ENCODE results near the gene RUNX2. TPM values are rescaled to one million over a fixed set of nuclear protein-coding genes. Genes with fewer than 3 reads are reported as not detected.

Gene RUNX2
- total and polyA plus RNA-seq, 2 experiments from 2014 or later = 0.66 to 1.7 TPM

- no peak overlapping the region for H2AFZ ChIP-seq
- H3K9me3 Mint-ChIP-seq = peaks cover 14% of the 10 kb centered on the region; the same call in 2 of the 3 replicates
Observed at GRCh38 chr6:45644720-45645119, 316.6 kb downstream of the RUNX2 start.

More at GRCh38 chr6:45644720-45645119, 316.6 kb downstream of the RUNX2 start:
- Histone ChIP-seq H3K36me3 (ENCODE audit: insufficient read depth) (no peaks in the 10 kb centered on the region), H3K27ac (ENCODE audit: low read depth) (no peak overlapping the region), H3K79me2 (replicated peaks; ENCODE audit: insufficient read depth) (no peaks in the 10 kb centered on the region), H3K4me3 (no peak overlapping the region), H4K20me1 (replicated peaks; ENCODE audit: insufficient read depth) (no peaks in the 10 kb centered on the region), H3K9me2 (ENCODE audit: insufficient read depth) (no peaks in the 10 kb centered on the region), H3K4me1 (ENCODE audit: insufficient read depth) (peaks cover 13% of the 10 kb centered on the region; the same call in 1 of the 2 replicates), H3K4me2 (peak overlapping the region; percentile 33; the same call in 1 of the 2 replicates), H3F3A (replicated peaks; ENCODE audit: low read depth) (no peaks in the 10 kb centered on the region), H3K27me3 (ENCODE audit: insufficient read depth) (no peaks in the 10 kb centered on the region; the same call in 1 of the 2 replicates)
- no peak overlapping the region for H3K27ac Mint-ChIP-seq
- peak; percentile 77 for ATAC-seq
- peaks cover 21% of the 10 kb centered on the region for H3K27me3 Mint-ChIP-seq (ENCODE audit: insufficient read depth, low read depth, poor library complexity)
- no peak overlapping the region for H3K4me3 Mint-ChIP-seq
- TF ChIP-seq, protein P1, sequence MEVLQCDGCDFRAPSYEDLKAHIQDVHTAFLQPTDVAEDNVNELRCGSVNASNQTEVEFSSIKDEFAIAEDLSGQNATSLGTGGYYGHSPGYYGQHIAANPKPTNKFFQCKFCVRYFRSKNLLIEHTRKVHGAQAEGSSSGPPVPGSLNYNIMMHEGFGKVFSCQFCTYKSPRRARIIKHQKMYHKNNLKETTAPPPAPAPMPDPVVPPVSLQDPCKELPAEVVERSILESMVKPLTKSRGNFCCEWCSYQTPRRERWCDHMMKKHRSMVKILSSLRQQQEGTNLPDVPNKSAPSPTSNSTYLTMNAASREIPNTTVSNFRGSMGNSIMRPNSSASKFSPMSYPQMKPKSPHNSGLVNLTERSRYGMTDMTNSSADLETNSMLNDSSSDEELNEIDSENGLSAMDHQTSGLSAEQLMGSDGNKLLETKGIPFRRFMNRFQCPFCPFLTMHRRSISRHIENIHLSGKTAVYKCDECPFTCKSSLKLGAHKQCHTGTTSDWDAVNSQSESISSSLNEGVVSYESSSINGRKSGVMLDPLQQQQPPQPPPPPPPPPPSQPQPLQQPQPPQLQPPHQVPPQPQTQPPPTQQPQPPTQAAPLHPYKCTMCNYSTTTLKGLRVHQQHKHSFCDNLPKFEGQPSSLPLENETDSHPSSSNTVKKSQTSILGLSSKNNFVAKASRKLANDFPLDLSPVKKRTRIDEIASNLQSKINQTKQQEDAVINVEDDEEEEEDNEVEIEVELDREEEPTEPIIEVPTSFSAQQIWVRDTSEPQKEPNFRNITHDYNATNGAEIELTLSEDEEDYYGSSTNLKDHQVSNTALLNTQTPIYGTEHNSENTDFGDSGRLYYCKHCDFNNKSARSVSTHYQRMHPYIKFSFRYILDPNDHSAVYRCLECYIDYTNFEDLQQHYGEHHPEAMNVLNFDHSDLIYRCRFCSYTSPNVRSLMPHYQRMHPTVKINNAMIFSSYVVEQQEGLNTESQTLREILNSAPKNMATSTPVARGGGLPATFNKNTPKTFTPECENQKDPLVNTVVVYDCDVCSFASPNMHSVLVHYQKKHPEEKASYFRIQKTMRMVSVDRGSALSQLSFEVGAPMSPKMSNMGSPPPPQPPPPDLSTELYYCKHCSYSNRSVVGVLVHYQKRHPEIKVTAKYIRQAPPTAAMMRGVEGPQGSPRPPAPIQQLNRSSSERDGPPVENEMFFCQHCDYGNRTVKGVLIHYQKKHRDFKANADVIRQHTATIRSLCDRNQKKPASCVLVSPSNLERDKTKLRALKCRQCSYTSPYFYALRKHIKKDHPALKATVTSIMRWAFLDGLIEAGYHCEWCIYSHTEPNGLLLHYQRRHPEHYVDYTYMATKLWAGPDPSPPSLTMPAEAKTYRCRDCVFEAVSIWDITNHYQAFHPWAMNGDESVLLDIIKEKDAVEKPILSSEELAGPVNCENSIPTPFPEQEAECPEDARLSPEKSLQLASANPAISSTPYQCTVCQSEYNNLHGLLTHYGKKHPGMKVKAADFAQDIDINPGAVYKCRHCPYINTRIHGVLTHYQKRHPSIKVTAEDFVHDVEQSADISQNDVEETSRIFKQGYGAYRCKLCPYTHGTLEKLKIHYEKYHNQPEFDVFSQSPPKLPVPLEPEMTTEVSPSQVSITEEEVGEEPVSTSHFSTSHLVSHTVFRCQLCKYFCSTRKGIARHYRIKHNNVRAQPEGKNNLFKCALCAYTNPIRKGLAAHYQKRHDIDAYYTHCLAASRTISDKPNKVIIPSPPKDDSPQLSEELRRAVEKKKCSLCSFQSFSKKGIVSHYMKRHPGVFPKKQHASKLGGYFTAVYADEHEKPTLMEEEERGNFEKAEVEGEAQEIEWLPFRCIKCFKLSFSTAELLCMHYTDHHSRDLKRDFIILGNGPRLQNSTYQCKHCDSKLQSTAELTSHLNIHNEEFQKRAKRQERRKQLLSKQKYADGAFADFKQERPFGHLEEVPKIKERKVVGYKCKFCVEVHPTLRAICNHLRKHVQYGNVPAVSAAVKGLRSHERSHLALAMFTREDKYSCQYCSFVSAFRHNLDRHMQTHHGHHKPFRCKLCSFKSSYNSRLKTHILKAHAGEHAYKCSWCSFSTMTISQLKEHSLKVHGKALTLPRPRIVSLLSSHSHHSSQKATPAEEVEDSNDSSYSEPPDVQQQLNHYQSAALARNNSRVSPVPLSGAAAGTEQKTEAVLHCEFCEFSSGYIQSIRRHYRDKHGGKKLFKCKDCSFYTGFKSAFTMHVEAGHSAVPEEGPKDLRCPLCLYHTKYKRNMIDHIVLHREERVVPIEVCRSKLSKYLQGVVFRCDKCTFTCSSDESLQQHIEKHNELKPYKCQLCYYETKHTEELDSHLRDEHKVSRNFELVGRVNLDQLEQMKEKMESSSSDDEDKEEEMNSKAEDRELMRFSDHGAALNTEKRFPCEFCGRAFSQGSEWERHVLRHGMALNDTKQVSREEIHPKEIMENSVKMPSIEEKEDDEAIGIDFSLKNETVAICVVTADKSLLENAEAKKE (CRISPR knock-in tag; IDR thresholded peaks at IDR 0.05) = no peak
- TF ChIP-seq NANOG (IDR thresholded peaks at IDR 0.05; ENCODE audit: borderline replicate concordance) = no peak
- no peak for TF ChIP-seq EZH2 (IDR thresholded peaks at IDR 0.05; ENCODE audit: low read depth, unreplicated experiment)
- no peak for TF ChIP-seq ETS1 (IDR thresholded peaks at IDR 0.05)
- no peak for TF ChIP-seq POLR2AphosphoS5 (IDR thresholded peaks at IDR 0.05; ENCODE audit: low read depth)
- TF ChIP-seq, protein P2, sequence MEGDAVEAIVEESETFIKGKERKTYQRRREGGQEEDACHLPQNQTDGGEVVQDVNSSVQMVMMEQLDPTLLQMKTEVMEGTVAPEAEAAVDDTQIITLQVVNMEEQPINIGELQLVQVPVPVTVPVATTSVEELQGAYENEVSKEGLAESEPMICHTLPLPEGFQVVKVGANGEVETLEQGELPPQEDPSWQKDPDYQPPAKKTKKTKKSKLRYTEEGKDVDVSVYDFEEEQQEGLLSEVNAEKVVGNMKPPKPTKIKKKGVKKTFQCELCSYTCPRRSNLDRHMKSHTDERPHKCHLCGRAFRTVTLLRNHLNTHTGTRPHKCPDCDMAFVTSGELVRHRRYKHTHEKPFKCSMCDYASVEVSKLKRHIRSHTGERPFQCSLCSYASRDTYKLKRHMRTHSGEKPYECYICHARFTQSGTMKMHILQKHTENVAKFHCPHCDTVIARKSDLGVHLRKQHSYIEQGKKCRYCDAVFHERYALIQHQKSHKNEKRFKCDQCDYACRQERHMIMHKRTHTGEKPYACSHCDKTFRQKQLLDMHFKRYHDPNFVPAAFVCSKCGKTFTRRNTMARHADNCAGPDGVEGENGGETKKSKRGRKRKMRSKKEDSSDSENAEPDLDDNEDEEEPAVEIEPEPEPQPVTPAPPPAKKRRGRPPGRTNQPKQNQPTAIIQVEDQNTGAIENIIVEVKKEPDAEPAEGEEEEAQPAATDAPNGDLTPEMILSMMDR (conservative IDR thresholded peaks at IDR 0.05; ENCODE audit: low read depth in 2 of 2) = no peak
- no peak for TF ChIP-seq CREB1 (CRISPR knock-in tag; IDR thresholded peaks at IDR 0.05; ENCODE audit: low read depth)
- TF ChIP-seq ZNF331 (CRISPR knock-in tag; IDR thresholded peaks at IDR 0.05; ENCODE audit: low read depth) = no peak
- TF ChIP-seq ZNF114 (CRISPR knock-in tag; IDR thresholded peaks at IDR 0.05) = no peak
- no peak for TF ChIP-seq JUNB (IDR thresholded peaks at IDR 0.05; ENCODE audit: unreplicated experiment)
- TF ChIP-seq, protein P3, sequence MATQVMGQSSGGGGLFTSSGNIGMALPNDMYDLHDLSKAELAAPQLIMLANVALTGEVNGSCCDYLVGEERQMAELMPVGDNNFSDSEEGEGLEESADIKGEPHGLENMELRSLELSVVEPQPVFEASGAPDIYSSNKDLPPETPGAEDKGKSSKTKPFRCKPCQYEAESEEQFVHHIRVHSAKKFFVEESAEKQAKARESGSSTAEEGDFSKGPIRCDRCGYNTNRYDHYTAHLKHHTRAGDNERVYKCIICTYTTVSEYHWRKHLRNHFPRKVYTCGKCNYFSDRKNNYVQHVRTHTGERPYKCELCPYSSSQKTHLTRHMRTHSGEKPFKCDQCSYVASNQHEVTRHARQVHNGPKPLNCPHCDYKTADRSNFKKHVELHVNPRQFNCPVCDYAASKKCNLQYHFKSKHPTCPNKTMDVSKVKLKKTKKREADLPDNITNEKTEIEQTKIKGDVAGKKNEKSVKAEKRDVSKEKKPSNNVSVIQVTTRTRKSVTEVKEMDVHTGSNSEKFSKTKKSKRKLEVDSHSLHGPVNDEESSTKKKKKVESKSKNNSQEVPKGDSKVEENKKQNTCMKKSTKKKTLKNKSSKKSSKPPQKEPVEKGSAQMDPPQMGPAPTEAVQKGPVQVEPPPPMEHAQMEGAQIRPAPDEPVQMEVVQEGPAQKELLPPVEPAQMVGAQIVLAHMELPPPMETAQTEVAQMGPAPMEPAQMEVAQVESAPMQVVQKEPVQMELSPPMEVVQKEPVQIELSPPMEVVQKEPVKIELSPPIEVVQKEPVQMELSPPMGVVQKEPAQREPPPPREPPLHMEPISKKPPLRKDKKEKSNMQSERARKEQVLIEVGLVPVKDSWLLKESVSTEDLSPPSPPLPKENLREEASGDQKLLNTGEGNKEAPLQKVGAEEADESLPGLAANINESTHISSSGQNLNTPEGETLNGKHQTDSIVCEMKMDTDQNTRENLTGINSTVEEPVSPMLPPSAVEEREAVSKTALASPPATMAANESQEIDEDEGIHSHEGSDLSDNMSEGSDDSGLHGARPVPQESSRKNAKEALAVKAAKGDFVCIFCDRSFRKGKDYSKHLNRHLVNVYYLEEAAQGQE (IDR thresholded peaks at IDR 0.05; ENCODE audit: unreplicated experiment) = no peak
- no peak for TF ChIP-seq STAT1 (IDR thresholded peaks at IDR 0.05; ENCODE audit: unreplicated experiment)
- TF ChIP-seq EZH2phosphoT487 (IDR thresholded peaks at IDR 0.05; ENCODE audit: unreplicated experiment) = no peak
- no peaks in the 10 kb centered on the region for H3K36me3 Mint-ChIP-seq (ENCODE audit: low read depth)
- peak; percentile 48 for DNase-seq (ENCODE audit: low spot score)
- peaks cover 33% of the 10 kb centered on the region for H3K4me1 Mint-ChIP-seq
